H1 (cell line): ENCODE data around the gene CCDC107. TPM values are rescaled to one million over a fixed set of nuclear protein-coding genes. Genes with fewer than 3 reads are reported as not detected.

Source experiments
- ASH2L ChIP-seq: fragments of 200-600, 300-600 bp; sonication (generic); IDR thresholded peaks from one replicate; pipeline ENCODE4 v1.7.1; 2017; ENCODE audit warnings: low read length
- E2F6 ChIP-seq: IDR thresholded peaks from 2 replicates; pipeline ENCODE4 v1.6.1; 2012; ENCODE audit warnings: inconsistent platforms
- GTF2F1 ChIP-seq: IDR thresholded peaks from 2 replicates; pipeline ENCODE4 v1.6.1; 2012; ENCODE audit warnings: low read depth, low read length, improper control_type of control experiment, borderline replicate concordance
- HDAC2 ChIP-seq, 2 experiments: fragments of 300-600 bp in 1 of 2; sonication (generic) in 1 of 2; IDR thresholded peaks; 2 replicates each; pipeline ENCODE4 v1.6.1; 2011 to 2012; ENCODE audit warnings: low read depth in 2 of 2, low read length in 2 of 2, mild to moderate bottlenecking in 2 of 2, moderate library complexity in 2 of 2, borderline replicate concordance in 1 of 2, inconsistent platforms in 1 of 2
- MAX ChIP-seq: IDR thresholded peaks from 2 replicates; pipeline ENCODE4 v1.6.1; 2012; ENCODE audit warnings: inconsistent platforms
- POLR2AphosphoS5 ChIP-seq: IDR thresholded peaks from 2 replicates; pipeline ENCODE4 v1.6.1; 2011; ENCODE audit warnings: low read depth, low read length
- SIN3A ChIP-seq, 2 experiments: IDR thresholded peaks in 1 of 2; conservative IDR thresholded peaks in 1 of 2; 2 replicates each; pipeline ENCODE4 v1.6.1; 2011 to 2012; ENCODE audit warnings: low read length in 2 of 2, improper control_type of control experiment in 1 of 2, low read depth in 1 of 2, mild to moderate bottlenecking in 1 of 2
- TAF1 ChIP-seq: IDR thresholded peaks from 2 replicates; pipeline ENCODE4 v1.6.1; 2011; ENCODE audit warnings: mild to moderate bottlenecking, low read depth, low read length
- TAF7 ChIP-seq: optimal IDR thresholded peaks from 2 replicates; pipeline ENCODE3; 2011; ENCODE audit warnings: low read depth, mild to moderate bottlenecking, inconsistent platforms, low read length, moderate library complexity, borderline replicate concordance
- polyA plus RNA-seq, 7 experiments: library from polyadenylated mRNA; depleted of rRNA in 3 of 7; stranded (reverse) in 5 of 7; unstranded in 2 of 7; fragments of >200 nt in 5 of 7; fragments of 200-250 nt in 2 of 7; gene quantifications; 1 replicate in 5 of 7; 2 replicates in 1 of 7; 4 replicates in 1 of 7; pipeline versions ENCODE4 v1.2.1 to v1.2.3, GENCODE V29; 2011 to 2013; ENCODE audit warnings: missing spikeins in 2 of 7, mixed read lengths in 2 of 7
- total RNA-seq: library from RNA; stranded (reverse); fragmentation: NEBNext Ultra II Directional; extraction: Animal tissue kit (Norgen Biotek cat#: 25700); gene quantifications from 2 replicates; pipeline ENCODE4 v1.2.1, GENCODE V29; 2021

Gene CCDC107
- total and polyA plus RNA-seq, 2 of the 8 experiments (the other 6 are each of a cell fraction or from before 2014, with no cell fraction given) = 8.2 to 9.0 TPM

DNA sequence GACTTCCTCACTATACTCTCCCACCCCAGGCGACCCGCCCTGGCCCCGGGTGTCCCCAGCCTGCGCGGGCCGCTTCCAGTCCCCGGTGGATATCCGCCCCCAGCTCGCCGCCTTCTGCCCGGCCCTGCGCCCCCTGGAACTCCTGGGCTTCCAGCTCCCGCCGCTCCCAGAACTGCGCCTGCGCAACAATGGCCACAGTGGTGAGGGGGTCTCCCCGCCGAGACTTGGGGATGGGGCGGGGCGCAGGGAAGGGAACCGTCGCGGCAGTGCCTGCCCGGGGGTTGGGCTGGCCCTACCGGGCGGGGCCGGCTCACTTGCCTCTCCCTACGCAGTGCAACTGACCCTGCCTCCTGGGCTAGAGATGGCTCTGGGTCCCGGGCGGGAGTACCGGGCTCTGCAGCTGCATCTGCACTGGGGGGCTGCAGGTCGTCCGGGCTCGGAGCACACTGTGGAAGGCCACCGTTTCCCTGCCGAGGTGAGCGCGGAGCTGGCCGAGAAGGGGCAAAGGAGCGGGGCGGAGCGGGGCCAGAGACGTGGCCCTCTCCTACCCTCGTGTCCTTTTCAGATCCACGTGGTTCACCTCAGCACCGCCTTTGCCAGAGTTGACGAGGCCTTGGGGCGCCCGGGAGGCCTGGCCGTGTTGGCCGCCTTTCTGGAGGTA is 17.8 kb downstream of the CCDC107 start (continued):
- TF ChIP-seq ASH2L (peak; percentile 67), GTF2F1 (no peak), HDAC2 (IDR thresholded peaks at IDR 0.05; ENCODE audit: borderline replicate concordance in 1 of 2, low read depth in 2 of 2, low read length in 2 of 2) (0 out of 4 replicates have a peak, but pooled peaks of 1 of the 2 experiments have one; percentile 42), SIN3A (conservative IDR thresholded peaks at IDR 0.05 in 1 of 2, IDR thresholded peaks at IDR 0.05 in 1 of 2; ENCODE audit: low read depth in 1 of 2, low read length in 2 of 2) (0 out of 4 replicates have a peak, but pooled peaks of 1 of the 2 experiments have one; percentile 8), TAF1 (peak; percentile 70), E2F6 (peak; percentile 98), POLR2AphosphoS5 (peak; percentile 33; the same call in 1 of the 2 replicates), TAF7 (peak; percentile 50), MAX (peak; percentile 98)
